ENCODE results near the gene FAM20B.
"Not testable (repeated sequence)": the region's sequence is repeated elsewhere in the genome, so short reads cannot be mapped to it uniquely, and the experiment has no call there.

The FAM20B gene

DNA sequence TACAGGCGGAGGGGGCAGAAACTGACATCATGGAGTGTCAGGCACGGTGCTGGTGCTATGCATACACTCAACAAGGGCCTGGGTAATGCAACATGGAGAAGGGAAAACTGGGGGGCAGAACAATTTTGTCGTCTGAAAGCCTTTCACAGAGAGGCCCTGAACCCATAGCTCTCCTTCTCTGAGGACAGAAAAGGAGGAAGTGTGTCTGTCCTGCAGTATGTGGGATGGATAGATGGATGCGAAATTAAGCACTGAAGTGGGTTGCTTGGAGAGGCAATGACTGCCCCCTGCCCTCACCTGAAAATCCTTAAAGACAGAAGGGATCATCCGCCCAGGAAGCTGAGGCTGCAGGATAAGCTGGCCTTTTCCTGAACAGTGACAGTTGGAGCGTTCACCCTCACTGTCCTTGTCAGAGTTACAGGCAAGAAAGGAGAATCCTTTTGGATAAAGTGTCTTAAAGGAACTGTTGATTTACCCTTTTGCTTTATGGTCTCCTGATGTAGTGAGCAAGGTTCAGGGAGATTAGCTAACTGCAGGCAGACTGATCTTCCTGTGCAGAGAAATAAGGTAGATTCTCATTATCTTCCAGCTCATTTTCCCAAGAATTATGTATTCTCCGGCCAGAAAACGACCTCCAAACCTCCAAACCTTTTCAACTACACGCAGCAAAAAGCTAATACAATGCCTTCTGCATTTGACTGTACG is 1.6 kb upstream of the FAM20B start:
- DNase-seq (ENCODE audit: low read depth) = no peak

DNA sequence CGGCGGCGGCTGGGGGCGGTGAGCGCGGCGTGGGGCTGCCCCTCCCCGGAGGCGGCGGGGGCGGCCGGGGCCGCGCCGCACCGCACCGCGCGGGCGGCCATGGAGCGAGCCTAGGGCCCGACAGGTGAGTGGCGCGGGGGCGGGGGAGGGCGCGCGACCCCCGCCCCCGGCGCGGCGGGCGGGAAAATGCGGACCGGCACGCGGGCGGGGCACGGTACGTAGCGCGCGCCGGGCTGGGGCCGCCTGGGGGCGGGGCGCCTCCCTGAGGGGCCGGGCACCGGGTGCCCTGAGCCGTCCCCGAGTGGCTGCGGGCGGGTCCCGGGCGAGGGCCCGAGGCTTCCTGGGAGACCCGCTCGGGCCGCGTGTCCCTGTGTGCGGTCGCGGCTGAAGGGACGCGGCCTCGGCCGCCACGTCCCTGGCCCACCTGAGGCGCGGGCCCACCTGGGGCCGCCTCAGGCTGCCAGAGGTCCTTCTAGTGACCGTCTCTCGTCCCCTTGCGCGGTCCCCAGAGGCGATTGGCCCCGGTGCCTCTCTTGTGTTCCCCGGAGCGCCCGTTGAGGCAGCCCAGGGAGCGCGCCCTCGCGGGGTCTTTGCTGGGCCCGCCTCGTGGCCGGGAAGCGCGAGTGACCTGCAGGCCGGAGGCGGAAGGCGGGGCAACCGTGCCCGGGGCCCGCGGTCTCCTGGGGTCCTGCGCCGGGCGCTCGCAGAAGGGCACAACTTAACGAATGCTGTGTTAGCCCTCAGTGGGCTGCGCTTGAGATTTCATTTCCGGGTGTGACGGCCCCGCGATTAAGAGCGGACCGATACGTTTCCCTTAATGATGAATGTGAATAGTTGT is 500 bp downstream of the FAM20B start:
- DNase-seq (ENCODE audit: low read depth) = no peak

- DNase-seq (ENCODE audit: low read depth) = no peak
These were observed 1.3 kb downstream of the FAM20B start for GRCh38 chr1:179026813-179027669.

DNA sequence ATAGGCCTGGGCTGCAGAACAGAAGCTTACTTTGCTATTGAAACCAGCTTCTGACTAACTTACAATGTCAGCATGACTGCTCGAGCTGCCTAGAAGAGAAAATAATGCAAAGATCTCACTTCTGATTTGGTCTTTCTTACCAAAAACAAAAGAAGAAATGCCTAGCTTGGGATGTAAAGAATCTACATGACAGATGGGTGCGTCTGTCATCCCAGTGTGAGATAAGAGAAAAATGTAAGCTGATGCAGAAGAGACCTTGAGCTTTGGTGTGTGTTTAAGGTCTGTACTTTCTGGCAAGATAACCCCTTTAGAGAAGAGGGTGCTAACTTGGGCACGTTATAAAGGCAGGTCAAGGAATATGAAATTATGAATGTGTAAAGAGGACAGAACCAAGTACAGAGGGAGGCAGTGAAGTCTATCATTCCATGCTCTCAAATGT is 3.6 kb downstream of the FAM20B start:
- DNase-seq (ENCODE audit: low read depth) = no peak

GRCh38 chr1:179030130-179030529 is 4.4 kb downstream of the FAM20B start:
- DNase-seq (ENCODE audit: low read depth) = no peak

DNA sequence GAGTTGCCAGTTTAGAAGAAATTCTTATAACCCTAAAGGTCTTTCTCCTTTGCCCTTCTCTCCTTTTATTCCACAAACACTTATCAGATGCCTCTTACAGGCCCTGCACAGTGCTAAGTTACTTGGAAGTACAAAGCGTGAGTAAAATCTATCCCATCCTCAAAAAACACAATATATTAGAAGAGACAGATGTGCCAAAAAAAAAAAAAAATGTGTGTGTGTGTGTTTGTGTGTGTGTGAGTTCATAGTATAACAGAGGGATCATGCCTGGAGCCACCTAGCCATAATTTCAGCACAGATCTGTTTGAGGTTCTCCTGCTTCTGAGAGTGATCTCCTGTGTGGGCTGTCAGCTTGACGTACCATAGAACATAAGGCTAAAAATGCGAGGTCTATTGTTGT is 5.0 kb downstream of the FAM20B start:
- DNase-seq (ENCODE audit: low read depth) = no peak

- DNase-seq (ENCODE audit: low read depth) = no peak
These were observed 5.6 kb downstream of the FAM20B start for GRCh38 chr1:179031284-179031683.

DNA sequence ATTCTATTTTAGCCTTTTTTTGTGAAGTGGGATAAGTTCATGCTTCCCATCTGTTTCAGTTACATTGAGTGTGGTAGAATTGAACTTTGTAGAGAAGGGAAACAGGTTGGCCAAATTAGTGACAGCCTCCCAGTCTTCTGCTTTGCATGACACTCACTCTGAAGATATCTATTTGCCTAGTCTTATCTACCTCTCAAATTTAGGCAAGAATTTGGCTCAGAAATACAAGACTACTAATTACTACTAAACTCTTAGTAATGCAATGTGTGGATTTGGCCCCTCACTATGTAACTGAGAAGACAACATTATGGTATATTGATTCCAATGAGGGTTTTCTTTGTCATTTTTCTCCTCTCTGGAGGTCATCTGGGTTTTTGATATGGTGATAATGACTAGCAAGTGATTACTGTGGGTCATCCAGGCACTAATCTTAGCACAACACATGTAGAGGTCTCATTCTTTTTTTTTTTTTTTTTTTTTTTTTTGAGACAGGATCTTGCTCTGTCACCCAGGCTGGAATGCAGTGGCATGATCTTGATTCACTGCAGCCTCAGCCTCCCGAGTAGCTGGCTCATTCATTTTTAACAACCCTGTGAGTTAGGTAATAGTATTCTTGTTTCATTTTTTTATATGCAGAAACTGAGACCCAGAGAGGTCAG is 6.3 kb downstream of the FAM20B start:
- no peak for DNase-seq (ENCODE audit: low read depth)

- no peak for DNase-seq (ENCODE audit: low read depth)
These were observed 9.0 kb downstream of the FAM20B start for GRCh38 chr1:179034720-179035119.

DNA sequence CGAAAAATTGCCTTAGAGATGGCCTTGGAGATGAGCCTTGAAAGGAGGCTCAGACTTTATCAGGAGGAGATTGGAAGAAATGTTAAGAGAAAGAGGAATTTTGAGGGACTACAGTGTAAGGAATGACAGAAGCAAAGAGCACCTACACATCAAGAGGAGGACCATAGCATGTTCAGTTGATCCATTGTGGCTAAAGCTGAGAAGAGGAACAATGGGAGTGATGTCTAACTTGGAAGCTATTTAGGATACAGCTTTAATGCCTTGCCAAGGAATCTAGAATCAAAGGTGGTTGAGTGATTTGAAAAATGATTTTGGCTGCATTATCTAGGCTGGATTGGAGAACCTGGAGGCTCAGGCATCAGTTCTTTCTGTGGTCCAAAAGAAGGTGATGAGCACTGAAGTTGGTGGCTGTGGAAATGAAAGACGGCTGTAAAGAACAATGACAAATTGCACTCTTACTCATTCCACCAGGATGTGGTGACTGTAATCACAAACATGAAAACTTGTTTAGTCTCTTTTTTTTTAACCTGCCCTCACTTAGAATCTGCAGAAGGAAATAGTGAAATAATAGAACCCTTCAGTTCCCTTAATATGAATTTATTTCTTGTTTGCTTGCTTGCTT is 11.3 kb downstream of the FAM20B start:
- no peak for DNase-seq (ENCODE audit: low read depth)

GRCh38 chr1:179038528-179039281 is 13.0 kb downstream of the FAM20B start:
- DNase-seq (ENCODE audit: low read depth) = no peak

DNA sequence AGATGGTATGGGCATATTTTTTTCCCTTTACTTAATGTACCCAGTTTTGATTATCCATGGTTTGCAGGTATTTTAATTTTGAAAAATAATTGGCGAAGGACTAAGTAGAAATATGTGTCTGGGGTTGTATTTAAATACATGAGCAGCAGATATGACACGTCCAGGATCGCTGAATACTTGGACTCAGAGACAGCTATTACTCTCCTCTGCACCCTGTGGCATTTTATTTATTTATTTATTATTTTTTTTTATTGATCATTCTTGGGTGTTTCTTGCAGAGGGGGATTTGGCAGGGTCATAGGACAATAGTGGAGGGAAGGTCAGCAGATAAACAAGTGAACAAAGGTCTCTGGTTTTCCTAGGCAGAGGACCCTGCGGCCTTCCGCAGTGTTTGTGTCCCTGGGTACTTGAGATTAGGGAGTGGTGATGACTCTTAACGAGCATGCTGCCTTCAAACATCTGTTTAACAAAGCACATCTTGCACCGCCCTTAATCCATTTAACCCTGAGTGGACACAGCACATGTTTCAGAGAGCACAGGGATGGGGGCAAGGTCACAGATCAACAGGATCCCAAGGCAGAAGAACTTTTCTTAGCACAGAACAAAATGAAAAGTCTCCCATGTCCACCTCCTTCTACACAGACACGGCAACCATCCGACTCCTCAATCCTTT is 13.9 kb downstream of the FAM20B start:
- not testable (repeated sequence) for DNase-seq (ENCODE audit: low read depth)

DNA sequence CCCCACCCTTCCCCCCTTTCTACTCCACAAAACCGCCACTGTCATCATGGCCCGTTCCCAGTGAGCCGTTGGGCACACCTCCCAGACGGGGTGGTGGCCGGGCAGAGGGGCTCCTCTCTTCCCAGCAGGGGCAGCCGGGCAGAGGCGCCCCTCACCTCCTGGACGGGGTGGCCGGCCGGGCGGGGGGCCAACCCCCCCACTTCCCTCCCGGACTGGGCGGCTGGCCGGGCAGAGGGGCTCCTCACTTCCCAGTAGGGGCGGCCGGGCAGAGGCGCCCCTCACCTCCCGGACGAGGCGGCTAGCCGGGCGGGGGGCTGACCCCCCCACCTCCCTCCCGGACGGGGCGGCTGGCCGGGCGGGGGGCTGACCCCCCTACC is 14.5 kb downstream of the FAM20B start:
- not testable (repeated sequence) for DNase-seq (ENCODE audit: low read depth)

GRCh38 chr1:179042087-179042486 is 16.4 kb downstream of the FAM20B start:
- no peak for DNase-seq (ENCODE audit: low read depth)

DNA sequence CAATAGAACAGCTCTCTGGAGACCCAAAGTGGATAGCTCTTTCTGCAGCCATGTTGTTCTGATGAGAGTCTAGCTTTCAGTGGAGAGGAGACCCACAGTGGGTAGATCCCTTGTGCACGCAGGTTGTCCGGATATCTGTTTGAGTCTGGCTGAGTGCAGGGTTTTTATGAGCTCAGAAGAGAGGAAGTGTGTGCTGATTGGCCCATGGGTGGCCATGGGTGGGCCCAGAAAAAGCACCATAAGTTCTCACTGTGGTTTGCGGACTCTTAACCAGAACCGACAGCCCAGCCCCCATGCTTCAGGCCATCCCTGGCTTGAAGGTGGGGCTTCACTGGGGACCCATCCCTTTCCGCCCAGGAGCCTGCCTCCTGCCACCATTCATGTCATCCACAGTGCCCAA is 17.0 kb downstream of the FAM20B start:
- DNase-seq (ENCODE audit: low read depth) = no peak

DNA sequence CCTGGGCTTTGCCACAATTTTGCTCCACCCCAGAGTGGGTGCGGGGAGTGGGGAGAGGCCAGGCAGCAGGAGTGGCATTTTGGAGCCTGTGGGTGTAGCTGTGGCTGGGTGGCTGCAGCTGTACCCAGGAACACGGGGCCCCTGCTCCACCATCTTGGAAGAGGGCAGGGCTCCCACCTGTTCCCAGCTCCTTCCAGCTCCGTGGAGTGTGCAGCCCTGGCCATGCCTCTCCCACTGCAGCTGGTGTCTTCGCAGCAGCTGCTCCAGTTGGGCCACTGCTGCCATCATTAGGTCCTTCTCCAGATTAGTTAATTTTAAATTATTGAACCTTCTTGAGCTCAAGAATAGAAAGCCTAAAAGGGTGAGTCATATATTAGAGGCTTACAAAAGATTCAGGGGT is 17.6 kb downstream of the FAM20B start:
- no peak for DNase-seq (ENCODE audit: low read depth)

DNA sequence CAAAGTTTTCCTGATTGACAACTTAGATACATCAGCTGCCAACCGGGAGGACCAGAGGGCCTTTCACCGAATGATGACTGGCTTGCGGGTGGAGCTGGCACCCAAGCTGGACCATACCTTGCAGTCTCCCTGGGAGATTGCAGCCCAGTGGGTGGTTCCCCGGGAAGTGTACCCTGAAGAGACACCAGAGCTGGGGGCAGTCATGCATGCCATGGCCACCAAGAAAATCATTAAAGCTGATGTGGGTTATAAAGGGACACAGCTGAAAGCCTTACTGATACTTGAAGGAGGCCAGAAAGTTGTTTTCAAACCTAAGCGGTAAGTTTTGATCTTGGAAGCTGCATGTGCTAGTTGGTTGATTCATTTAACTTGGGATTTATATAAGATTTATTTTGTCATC is 18.2 kb downstream of the FAM20B start:
- no peak for DNase-seq (ENCODE audit: low read depth)

- no peak for DNase-seq (ENCODE audit: low read depth)
These were observed 21.3 kb downstream of the FAM20B start for GRCh38 chr1:179046808-179047635.

DNA sequence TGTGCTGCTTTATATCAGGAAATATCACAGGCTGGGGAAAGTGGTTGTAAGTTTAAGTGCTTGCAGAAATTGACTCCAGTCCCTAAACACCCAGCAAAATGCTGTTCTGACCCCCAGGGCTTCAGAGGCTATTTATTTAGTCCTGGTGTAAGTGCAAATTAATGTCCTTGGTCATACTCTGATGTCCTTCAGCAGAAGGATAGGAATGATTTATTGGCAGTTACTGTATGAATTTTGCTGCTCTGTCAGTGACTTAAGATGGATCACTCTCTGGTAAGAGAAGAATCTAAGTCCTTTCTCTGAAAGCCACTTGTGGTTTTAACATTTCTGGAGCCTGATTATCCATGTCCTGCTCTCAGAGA is 21.9 kb downstream of the FAM20B start:
- no peak for DNase-seq (ENCODE audit: low read depth)

All from GM04504 (cell line).